H1 (cell line): ENCODE data around the gene CADM2. TPM values are rescaled to one million over a fixed set of nuclear protein-coding genes. Genes with fewer than 3 reads are reported as not detected.

Experiments used
- BCL11A ChIP-seq, 2 experiments: IDR thresholded peaks; one replicate each; pipeline ENCODE4 v1.6.1; 2011; ENCODE audit warnings: low read depth in 2 of 2, low read length in 2 of 2, mild to moderate bottlenecking in 2 of 2
- JUN ChIP-seq: IDR thresholded peaks from 2 replicates; pipeline ENCODE4 v1.6.1; 2011; ENCODE audit warnings: low read depth, mild to moderate bottlenecking, improper control_type of control experiment, low read length
- JUND ChIP-seq: IDR thresholded peaks from 2 replicates; pipeline ENCODE4 v1.6.1; 2011; ENCODE audit warnings: mild to moderate bottlenecking, improper control_type of control experiment, low read length
- KDM1A ChIP-seq: fragments of 200-600, 300-600 bp; sonication (generic); IDR thresholded peaks from 2 replicates; pipeline ENCODE4 v1.7.1; 2016; ENCODE audit warnings: mild to moderate bottlenecking, low read length, borderline replicate concordance
- KDM5A ChIP-seq: fragments of 200-600 bp; IDR thresholded peaks from 2 replicates; pipeline ENCODE4 v1.7.1; 2012; ENCODE audit warnings: mild to moderate bottlenecking, low read length, inconsistent platforms, mixed read lengths
- SAP30 ChIP-seq: fragments of 300-600 bp; sonication (generic); IDR thresholded peaks from 2 replicates; pipeline ENCODE4 v1.7.1; 2012; ENCODE audit warnings: low read length, moderate library complexity, mild to moderate bottlenecking, inconsistent platforms; ENCODE audit not compliant: insufficient read depth, insufficient replicate concordance
- SP4 ChIP-seq: IDR thresholded peaks from 2 replicates; pipeline ENCODE4 v1.6.1; 2012; ENCODE audit warnings: low read length, inconsistent platforms
- polyA plus RNA-seq, 7 experiments: library from polyadenylated mRNA; depleted of rRNA in 3 of 7; stranded (reverse) in 5 of 7; unstranded in 2 of 7; fragments of >200 nt in 5 of 7; fragments of 200-250 nt in 2 of 7; gene quantifications; 1 replicate in 5 of 7; 2 replicates in 1 of 7; 4 replicates in 1 of 7; pipeline versions ENCODE4 v1.2.1 to v1.2.3, GENCODE V29; 2011 to 2013; ENCODE audit warnings: missing spikeins in 2 of 7, mixed read lengths in 2 of 7
- total RNA-seq: library from RNA; stranded (reverse); fragmentation: NEBNext Ultra II Directional; extraction: Animal tissue kit (Norgen Biotek cat#: 25700); gene quantifications from 2 replicates; pipeline ENCODE4 v1.2.1, GENCODE V29; 2021
- TF ChIP-seq, protein P1 (sequence below): fragments of 300-600 bp; sonication (generic); IDR thresholded peaks from 2 replicates; pipeline ENCODE4 v1.7.1; 2012; ENCODE audit warnings: low read length, moderate library complexity, mild to moderate bottlenecking, inconsistent platforms; ENCODE audit not compliant: insufficient replicate concordance

CADM2 gene
- total and polyA plus RNA-seq, 2 of the 8 experiments (the other 6 are each of a cell fraction or from before 2014, with no cell fraction given): 14.9 to 20.9 TPM

DNA sequence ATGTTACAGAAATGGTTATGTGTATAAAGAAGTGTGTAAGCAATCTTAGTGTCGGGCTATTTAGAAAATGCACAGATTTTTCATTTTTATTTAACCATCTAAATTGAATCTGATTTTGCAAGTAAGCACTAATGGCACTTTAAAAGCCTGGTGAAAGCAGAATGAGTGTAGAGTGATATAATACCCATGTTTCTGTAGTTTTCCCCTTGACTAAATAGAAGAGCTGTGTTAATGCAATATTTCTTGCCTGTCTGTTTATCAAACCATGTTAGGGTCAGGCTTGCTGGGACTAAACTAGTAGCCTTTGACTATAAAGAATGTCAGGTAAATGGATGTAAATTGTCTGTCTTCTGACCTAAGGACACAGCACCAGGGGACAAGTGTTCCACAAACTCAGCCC lies 714.0 kb downstream of the CADM2 start (continued):
- TF ChIP-seq, protein P1, sequence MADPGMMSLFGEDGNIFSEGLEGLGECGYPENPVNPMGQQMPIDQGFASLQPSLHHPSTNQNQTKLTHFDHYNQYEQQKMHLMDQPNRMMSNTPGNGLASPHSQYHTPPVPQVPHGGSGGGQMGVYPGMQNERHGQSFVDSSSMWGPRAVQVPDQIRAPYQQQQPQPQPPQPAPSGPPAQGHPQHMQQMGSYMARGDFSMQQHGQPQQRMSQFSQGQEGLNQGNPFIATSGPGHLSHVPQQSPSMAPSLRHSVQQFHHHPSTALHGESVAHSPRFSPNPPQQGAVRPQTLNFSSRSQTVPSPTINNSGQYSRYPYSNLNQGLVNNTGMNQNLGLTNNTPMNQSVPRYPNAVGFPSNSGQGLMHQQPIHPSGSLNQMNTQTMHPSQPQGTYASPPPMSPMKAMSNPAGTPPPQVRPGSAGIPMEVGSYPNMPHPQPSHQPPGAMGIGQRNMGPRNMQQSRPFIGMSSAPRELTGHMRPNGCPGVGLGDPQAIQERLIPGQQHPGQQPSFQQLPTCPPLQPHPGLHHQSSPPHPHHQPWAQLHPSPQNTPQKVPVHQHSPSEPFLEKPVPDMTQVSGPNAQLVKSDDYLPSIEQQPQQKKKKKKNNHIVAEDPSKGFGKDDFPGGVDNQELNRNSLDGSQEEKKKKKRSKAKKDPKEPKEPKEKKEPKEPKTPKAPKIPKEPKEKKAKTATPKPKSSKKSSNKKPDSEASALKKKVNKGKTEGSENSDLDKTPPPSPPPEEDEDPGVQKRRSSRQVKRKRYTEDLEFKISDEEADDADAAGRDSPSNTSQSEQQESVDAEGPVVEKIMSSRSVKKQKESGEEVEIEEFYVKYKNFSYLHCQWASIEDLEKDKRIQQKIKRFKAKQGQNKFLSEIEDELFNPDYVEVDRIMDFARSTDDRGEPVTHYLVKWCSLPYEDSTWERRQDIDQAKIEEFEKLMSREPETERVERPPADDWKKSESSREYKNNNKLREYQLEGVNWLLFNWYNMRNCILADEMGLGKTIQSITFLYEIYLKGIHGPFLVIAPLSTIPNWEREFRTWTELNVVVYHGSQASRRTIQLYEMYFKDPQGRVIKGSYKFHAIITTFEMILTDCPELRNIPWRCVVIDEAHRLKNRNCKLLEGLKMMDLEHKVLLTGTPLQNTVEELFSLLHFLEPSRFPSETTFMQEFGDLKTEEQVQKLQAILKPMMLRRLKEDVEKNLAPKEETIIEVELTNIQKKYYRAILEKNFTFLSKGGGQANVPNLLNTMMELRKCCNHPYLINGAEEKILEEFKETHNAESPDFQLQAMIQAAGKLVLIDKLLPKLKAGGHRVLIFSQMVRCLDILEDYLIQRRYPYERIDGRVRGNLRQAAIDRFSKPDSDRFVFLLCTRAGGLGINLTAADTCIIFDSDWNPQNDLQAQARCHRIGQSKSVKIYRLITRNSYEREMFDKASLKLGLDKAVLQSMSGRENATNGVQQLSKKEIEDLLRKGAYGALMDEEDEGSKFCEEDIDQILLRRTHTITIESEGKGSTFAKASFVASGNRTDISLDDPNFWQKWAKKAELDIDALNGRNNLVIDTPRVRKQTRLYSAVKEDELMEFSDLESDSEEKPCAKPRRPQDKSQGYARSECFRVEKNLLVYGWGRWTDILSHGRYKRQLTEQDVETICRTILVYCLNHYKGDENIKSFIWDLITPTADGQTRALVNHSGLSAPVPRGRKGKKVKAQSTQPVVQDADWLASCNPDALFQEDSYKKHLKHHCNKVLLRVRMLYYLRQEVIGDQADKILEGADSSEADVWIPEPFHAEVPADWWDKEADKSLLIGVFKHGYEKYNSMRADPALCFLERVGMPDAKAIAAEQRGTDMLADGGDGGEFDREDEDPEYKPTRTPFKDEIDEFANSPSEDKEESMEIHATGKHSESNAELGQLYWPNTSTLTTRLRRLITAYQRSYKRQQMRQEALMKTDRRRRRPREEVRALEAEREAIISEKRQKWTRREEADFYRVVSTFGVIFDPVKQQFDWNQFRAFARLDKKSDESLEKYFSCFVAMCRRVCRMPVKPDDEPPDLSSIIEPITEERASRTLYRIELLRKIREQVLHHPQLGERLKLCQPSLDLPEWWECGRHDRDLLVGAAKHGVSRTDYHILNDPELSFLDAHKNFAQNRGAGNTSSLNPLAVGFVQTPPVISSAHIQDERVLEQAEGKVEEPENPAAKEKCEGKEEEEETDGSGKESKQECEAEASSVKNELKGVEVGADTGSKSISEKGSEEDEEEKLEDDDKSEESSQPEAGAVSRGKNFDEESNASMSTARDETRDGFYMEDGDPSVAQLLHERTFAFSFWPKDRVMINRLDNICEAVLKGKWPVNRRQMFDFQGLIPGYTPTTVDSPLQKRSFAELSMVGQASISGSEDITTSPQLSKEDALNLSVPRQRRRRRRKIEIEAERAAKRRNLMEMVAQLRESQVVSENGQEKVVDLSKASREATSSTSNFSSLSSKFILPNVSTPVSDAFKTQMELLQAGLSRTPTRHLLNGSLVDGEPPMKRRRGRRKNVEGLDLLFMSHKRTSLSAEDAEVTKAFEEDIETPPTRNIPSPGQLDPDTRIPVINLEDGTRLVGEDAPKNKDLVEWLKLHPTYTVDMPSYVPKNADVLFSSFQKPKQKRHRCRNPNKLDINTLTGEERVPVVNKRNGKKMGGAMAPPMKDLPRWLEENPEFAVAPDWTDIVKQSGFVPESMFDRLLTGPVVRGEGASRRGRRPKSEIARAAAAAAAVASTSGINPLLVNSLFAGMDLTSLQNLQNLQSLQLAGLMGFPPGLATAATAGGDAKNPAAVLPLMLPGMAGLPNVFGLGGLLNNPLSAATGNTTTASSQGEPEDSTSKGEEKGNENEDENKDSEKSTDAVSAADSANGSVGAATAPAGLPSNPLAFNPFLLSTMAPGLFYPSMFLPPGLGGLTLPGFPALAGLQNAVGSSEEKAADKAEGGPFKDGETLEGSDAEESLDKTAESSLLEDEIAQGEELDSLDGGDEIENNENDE: no peak
- TF ChIP-seq SAP30 (no peak), SP4 (no peak), JUND (no peak), JUN (no peak), KDM5A (no peak), KDM1A (no peak), BCL11A (IDR thresholded peaks at IDR 0.05; ENCODE audit: low read depth in 2 of 2, low read length in 2 of 2) (no peak)
